DMS153 treated with DMSO at 0.1 percent for 48 hours (cell line): Measurements from ENCODE around the gene STEAP3.
A peak's percentile ranks its signal among the peaks of the same experiment; 100 is the strongest.

ENCODE experiments used
- DNase-seq: peaks from one replicate; lab custom pipeline; 2025; ENCODE audit not compliant: unreplicated experiment; lab: John Stamatoyannopoulos, UW

STEAP3 gene

DNA sequence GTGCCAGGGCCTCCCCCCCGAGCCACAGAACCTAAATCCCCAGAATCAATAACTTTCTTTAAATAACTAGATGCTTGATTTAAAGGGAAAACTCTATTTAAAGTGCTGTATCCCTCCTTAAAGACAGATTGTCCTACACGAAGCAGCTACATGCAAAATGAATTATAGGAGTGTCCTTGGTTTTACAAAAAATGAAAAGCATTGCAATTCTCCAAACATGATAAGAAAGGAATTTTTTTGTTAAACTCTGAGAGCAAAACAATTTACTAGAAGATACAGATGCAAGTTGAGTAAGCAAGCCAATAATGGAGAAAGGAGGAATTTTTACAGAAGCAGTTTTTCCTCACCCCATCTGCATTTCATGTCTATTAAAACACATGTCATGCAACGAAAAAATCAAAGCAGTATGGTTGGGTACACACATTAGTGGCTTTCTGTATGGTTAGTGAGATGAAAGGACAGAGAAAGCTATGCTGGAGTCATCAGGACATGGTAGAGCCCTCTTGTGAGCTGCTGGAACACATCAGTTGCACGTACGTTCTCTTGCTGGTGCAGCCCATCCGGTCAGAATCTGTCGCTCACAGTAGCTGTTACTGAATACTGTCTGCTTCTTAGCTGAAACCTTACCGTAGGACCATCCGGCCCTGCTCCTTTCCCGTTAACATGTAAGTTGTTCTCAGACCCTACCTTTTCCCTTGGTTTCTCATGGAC, 25.9 kb upstream of the STEAP3 start:
- DNase-seq, result no peak

DNA sequence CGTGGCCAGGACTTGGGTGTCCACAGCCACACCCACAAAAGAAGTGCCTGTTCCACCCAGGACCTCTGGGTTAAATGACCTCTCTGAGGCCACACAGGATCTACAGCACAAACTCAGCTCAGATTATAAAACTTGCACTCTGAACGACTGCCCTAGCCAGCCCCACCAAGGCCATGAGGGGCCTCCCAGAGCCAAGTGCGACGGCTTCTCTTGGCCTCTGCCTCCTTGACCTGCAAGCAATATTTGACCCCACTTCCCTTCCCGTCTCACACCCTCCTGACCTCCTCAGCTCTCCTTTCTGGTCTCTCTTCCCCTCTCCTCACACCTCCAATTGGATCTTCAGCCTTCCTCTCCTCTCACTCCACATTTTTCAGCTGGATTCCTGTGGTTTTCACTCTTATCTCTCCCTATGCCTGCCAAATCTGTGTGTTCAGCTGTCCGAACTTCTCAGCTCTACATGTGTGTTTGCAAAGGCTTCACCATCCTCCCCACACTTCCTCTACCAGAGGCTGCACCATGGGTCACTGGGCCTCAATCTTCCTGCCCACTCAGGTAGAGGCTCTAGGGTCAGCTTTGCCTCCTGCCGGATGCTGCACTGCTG, 25.3 kb upstream of the STEAP3 start:
- DNase-seq, result no peak

DNA sequence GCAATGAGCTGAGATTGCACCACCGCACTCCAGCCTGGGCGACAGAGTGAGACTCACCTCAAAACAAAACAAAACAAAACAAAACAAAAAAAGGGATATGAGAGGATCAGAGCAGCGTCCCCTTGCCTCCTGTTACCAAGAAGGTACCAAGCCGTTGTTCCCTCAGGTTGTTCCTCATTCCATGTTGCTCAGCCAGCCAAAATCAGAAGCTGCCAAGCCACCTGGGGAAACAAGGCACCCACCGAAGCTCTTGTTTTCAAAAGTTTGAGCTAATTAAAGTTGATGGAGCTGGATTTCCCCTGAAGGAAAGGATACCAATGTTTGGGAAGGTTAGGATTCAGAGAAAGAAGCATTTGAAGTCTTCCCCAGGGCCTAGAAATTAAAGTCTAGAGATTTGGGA, 21.8 kb upstream of the STEAP3 start:
- DNase-seq, result no peak

DNA sequence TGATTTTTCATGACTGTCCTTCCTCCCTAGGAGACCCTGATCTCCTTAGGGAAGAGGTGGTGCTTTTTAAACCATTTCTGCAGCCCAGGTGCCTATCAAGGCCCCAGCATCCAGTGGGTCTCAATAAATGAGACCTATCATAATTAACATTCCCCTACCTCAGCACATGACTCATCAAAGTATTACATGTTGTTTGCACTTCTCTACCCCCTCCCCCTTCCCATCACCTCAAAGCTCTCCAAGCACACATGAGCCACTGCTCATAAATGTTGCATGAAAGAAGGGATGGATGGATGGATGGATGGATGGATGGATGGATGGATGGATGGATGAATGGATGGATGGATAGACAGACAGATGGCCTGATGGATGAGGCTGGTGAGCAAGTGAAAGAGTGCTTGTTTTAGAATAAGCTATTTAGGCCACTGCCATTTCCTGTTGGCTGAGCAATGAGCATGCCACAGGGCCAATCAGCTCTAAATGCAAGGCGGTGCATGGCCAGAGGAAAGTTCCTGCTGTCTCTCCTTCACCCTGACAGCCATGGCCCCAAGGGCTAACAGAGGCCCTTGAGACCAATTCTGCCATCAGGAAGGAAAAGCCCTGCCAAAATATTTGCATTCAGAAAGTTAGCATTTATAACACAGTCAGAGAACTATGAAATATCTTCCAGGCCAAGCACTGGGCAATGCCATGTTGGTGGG, 20.9 kb upstream of the STEAP3 start:
- DNase-seq, result no peak

DNA sequence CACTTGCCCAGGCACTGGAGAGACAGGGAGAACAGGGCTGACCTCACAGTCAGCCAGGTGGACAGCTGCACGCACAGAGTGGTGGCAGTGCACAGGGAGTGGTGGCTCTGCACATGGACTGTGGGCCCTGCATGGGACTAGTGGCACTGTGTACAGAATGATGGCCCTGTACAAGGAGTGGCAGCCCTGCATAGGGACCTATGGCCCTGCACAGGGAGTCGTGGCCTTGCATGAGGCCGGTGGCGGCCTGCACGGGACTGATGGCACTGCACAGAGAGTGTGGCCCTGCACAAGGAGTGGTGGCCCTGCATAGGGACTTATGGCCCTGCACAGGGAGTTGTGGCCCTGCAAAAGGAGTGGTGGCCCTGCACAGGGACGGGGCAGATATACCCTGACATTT, 19.1 kb upstream of the STEAP3 start:
- DNase-seq, result no peak

DNA sequence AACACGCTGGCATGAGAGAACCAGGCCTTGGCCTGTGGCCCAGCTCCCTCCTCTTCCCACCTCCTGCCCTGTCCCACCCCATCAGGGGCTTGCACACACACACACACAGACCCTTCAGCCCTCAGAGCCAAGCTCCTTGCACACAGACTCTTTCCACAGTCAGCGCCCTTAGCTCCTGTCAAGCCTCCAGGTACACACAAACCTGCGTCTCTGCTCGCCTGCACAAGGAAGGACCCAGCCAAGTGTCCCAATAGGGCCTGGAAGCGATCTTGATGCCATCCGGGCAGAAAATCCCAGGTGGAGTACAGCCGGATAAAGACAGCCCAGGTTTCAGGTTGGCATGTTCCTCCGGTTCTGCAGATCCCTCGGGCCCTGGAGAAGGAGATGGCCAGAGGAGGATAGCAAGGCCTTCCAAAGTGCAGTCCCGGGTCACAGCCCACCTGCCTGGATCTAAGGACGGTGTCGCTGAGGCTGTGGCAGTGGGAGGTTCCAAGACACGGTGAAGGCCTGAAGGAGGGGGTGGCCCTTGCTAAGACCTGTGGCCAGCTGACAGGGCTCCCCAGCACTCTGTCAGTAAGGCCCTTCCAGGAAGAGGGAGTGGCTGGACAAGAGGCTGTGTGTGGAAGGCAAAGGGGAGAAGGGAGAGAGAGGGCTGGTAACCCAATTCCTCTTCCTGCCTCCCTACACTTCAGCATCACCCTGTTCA, 18.5 kb upstream of the STEAP3 start:
- DNase-seq, result no peak

DNA sequence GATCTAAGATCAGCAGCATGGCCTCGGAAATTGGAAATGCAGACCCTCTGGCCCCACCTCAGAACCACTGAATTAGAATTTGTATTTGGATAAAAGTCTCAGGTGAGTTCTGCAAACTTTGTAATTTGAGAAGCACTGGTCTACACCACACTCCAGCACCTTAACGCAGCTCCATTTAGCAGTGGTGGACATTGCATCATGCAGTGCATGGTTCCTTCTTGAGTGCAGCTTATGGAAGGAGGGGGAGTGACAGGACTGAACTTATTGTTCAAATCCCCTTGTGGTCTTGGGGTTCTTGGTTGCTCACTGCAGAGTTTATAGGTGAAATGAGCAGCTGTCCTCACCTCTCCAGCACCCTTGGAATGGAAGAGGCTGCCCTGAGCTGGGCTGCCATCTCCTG, 17.4 kb upstream of the STEAP3 start:
- DNase-seq, result no peak

DNA sequence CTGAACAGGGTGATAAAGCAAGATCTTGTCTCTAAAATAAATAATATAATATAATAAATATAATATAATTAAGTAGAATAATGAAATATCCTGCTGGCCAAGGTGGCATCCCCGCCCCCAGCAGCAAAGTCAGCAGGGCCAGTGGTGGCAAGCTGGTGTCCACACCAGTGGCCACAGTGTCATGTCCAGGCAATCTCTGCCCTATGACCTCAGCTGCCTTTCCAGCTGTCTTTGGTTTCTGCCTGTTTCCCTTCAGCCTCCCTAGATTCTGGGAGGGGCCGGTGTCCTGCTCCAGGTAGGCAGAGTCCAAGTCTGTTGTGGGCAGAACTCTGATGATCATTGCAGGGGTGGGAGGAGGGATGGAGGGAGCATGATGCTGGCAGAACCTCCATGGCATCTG, 16.2 kb upstream of the STEAP3 start:
- no peak for DNase-seq

DNA sequence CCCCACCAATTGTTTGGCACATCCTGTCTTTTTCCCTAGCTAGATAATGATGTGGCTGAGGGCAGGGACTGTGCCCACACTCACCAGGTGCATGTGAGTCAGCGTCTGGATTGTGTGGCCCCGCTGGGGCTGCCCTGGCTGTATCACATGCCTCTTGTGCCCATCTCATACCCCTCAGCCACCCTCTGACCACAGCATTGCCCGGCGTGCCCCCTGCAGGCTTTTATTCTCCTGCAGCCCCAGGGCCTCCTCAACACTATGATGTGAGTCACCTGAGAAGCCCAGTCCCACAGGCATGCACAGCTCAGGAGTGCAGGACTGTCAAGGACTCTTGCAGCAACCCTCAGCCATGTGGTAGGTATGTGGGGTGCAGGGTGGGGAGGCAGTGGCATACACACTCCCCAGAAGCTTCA, 14.8 kb upstream of the STEAP3 start:
- no peak for DNase-seq

DNA sequence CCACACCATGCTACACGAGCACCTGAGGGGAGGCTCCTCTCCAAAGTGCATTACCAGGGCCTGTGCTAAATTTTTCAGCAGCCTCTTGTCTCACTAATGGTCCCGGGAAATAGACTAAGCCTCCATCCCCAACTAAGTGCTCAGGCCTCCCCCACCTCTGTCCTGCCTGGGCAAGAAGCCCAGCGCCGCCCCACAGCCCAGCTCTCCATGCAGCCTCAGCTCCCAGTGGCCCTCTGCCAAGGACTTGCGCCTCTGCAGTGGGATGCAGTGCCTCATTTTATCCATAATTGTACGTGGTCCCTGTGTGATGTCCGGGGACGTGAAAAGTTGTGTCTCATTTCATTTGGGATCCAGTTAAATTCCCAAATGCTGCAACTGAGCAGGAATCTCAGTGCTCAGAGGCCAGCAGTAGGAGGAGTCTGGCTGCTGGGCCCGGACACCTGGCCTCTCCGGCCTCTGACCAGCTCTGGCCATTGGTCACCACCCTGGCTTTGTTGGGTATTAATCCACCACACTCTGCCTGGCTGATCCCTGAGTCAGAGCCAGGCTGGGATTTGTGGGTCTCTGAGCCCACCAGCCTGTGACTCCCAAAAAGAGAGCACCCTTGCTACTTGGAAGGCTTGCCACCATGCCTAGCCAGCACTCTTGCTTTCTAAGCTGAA, 11.4 kb upstream of the STEAP3 start:
- no peak for DNase-seq

DNA sequence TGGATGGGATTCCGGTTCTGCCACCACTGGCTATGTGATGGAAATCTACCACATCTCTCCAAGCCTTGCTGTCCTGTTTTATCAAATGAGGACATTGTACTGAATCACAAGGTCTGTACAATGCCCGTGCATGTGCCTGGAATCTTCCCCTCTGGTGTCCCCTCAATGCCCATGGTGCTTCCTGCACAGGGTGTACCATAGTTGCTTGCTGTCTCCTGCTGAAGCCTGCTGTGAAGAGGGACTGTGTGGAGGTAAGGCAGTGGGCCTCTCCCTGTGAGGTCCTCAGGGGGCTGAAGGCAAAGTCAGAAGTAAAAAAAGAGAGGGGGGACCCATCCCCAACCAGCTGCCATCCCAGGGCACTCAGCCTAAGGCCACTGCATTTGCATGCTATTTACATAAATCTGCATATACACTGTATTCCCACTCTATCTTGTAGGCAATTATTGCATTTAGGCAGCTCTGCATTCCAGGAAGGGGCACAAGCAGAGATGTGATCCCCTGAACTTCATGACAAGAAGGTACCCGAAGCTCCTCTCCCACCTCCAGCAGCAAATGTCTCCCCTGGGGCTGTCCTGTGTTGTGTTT, 9.1 kb upstream of the STEAP3 start:
- DNase-seq, result no peak

DNA sequence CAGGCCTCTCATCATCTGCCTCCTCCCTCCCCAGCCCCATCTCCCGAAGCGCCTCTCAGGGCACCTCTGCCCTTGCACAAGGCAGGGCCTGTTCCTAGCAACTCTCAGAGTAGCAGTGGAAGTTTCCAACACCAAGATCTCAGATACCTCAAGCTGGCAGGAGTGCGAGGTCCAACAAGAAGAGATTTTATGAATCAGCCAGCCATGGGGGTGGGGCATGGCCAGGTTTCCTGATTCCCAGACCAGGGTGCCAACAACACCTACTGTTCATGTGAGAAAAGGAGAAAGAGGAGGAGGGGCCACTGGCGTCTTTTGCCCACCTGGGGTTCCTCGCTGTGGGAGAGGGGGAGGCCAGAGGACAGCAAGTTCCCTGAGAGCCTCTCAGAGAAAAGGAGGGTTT, 6.6 kb upstream of the STEAP3 start:
- no peak for DNase-seq

DNA sequence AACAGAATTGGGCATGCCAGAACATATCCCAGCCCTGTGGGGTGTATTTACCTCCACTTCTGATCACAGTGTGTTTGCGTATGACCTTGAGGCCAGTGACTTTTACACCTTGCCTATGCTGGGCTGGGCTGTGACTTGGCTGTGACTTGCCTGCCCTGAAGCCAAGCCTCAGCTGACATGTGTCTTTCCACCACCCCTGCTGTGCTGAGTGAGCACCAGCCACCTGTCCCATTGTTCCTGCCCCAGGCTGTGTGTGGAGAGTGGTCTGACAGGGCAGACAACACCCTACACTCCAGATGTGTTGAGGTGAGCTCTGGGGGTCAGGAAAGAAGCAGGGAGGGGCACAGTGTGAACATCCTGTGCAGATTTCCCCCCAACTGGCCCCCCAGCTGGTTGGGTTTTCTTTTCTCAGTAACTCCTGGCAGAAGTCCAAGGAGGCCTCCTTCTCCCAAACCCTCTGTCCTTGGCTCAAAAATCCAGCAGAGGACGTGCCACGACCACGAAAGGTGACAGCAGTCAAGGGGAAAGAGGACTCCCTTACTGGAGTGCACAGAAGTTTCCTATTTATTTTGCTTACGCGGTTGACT, 5.1 kb upstream of the STEAP3 start:
- peak; percentile 85 for DNase-seq

DNA sequence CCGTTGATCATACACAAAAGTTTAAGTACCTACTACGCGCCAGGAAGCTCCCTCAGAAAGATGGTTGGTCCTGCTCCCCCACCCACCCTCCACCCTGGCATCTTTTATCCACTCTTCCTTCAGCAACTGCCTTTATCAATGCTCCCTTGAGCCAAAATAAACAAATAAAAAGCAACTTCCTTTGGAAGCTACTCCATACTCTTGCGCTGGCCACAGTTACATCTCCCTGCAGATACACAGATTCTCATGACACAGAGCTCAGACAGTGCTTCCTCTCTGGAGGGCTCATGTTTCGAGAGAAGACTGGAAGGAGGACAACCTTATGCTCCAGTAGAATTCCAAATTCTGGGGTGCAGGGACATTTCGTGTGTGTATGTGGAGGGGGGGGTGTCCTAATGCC, 3.8 kb upstream of the STEAP3 start:
- DNase-seq, result no peak

DNA sequence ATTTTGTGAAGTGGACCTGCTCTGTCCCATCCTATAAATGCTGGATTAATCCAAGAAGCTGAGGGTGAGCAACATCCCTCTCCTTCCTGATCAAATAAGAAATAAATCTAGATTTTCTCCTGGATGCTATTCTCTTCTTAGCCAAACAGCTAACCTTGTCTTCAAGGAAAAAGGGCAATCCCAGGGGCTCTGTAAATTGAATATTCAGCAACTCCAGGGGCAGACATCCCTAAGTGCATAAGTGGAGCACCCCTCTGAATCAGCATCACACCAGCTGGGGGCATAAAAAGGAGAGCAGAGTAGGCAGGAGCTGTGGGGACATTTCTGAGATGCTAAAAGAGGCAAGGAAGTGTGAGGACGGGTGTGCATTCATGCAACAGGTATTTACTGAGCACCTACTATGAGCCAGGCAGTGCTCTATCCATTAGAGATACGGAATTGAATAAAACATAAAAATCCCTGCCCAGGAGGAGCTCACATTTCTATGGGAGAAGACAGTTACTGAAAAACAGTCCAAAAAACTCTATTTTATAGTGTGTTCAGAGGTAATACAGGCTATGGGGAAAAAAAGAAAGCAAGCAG, 2.8 kb upstream of the STEAP3 start:
- no peak for DNase-seq

DNA sequence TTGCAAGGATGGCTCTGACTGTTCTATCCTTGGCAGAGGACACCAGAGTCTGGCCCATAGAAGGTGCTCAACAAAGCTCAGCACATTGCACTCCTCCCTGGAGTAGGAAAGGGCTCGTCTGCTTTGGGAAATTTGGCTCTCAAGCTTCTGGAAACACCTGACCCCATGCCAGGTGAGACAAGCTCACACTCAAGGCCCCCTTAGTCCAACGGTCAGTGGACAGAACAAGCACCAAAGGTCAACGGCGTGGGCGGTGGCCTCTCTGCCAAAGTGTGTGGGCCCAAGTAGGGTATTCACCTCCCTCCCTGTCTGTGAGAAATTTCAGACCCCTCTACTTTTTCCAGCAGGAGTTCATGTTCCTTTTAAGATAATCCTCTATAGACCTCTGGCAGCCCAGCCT, 2.0 kb upstream of the STEAP3 start:
- no peak for DNase-seq

DNA sequence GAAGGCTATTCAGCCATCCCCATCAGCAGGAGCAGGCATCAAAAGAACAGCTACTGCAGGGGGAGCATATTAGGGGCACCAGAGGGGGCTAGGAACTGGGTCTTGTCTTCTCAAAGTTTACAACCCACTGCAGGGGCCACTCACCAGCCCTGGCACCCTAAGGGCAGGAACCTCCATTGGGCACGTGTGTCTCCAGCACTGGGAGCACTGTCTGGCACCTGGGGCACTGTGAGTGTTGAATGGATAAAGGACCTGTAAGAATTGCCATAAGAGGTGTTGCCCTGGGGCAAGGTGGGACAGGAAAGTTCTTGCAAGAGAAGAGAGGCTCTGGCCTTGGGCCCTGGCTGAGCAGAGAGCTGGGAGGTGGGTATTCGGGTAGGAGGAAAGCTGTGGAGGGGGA, 1.4 kb upstream of the STEAP3 start:
- no peak for DNase-seq

DNA sequence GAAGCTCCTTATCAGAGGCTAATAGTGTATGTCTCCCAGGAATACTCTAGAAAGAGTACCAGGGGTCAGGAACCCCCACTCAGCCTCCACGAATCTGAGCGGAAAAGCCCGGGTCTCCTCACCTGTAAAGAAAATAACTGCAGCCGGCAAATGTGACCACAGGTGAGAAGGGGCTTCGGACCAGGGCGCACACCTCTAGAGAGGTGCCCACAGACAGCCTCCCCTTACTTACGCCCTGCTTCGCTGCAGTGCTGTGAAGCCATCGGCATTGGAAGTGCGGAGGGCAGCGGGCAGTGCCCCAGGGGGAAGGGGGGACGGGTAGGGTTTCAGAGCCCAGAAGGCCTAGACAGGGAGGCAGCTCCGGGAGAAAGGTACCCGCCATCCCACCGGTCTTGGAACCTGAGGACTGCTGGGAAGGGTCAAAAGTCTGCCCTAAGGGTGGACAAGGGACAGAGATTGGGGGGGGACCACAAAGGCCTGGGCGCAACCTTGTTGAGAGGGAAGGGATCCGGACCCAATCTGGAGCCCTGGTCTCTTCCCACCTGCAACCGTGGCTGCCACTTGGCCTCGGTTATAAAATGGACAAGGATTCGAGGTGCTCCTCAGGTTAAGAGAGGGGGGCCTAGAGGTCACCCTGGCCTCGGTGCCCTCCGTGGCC, 642 bp upstream of the STEAP3 start:
- DNase-seq, result no peak

DNA sequence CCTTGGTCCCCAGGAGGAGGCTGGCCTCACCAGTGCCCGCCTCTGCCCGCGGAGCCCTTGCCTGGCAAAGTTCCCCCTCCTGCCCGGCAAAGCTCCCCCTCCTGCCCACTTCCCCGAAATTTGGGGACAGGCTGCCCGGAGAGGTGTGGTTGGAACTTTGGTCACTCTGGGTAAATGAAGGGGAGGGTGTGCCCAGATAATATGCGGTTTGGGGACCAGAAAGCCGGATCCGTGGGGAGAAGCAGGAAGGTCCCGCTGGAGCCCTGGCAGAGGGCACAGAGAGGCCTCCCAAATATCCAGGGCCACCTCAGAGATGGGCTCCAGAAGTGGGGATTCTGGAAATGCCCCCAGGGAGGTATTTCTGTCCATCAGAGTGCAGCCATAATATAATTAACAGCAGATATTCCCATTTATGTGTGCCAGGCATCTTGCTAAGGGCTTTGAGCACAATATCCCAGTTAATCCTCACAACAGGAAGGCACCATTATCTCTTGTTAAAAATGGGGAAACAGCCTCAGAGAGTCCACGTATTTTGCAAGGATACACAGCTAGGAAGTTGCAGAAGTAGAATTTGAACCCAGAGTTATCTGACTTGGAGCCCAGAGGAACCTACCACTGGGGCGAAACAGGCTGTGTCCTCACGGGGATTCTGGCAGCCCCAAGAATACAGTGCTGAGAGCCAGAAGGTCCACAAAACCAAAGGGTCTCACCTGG, 914 bp downstream of the STEAP3 start:
- DNase-seq, result no peak
